ENCODE results near the gene LYPD6B.

LYPD6B gene

GRCh38 chr2:149009576-149010461, 28.7 kb upstream of the LYPD6B start:
- no peak for DNase-seq

DNA sequence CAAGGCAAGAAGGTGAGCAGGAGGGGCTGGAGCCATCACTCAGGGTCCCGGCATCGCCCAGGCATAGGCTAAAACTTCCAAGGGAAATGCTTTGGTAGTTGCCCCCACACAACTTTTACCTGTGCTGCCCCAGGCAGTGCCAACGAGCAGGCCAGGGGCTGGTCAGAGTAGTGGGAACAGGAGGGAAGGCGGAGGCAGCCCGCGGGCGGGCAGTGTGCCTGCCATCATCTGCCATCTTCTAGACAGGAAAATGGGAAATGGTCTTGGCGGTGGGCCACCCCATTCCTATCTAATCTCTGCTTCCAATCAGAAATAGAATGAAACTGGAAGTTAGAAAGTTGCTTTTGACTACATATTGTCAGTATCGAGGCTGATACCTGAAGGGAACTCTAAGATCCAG, 26.0 kb upstream of the LYPD6B start:
- DNase-seq = no peak

- no peak for DNase-seq
These were observed 23.0 kb upstream of the LYPD6B start for GRCh38 chr2:149015501-149015900.

- DNase-seq = no peak
These were observed 22.5 kb upstream of the LYPD6B start for GRCh38 chr2:149015926-149016563.

- peak; percentile 54 for DNase-seq
These were observed 21.1 kb upstream of the LYPD6B start for GRCh38 chr2:149017116-149017985.

- DNase-seq = no peak
These were observed 19.5 kb upstream of the LYPD6B start for GRCh38 chr2:149018981-149019380.

- no peak for DNase-seq
These were observed 18.7 kb upstream of the LYPD6B start for GRCh38 chr2:149019768-149020167.

- DNase-seq = no peak
These were observed 18.1 kb upstream of the LYPD6B start for GRCh38 chr2:149020432-149020851.

DNA sequence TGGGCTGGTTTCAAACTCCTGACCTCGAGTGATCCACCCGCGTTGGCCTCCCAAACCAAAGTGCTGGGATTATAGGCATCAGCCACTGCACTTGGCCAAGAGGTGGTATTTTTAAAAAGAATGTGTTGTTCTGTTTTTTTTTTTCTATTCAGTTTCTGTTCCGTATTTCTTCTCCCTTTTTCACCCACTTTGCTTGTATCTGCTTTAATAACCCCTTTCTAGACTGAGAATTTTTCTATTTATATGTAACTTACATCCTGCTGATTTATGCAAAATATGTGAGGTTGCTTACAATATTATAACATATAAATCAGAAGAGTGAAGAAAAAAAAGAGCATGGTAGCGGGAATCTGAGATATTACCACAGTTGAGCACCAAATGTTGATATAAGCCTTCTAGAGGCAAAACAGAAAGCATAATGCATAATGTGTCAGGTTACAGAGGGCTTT, 17.2 kb upstream of the LYPD6B start:
- no peak for DNase-seq

GRCh38 chr2:149021761-149022160, 16.7 kb upstream of the LYPD6B start:
- DNase-seq = no peak

- no peak for DNase-seq
These were observed 15.4 kb upstream of the LYPD6B start for GRCh38 chr2:149023091-149023490.

DNA sequence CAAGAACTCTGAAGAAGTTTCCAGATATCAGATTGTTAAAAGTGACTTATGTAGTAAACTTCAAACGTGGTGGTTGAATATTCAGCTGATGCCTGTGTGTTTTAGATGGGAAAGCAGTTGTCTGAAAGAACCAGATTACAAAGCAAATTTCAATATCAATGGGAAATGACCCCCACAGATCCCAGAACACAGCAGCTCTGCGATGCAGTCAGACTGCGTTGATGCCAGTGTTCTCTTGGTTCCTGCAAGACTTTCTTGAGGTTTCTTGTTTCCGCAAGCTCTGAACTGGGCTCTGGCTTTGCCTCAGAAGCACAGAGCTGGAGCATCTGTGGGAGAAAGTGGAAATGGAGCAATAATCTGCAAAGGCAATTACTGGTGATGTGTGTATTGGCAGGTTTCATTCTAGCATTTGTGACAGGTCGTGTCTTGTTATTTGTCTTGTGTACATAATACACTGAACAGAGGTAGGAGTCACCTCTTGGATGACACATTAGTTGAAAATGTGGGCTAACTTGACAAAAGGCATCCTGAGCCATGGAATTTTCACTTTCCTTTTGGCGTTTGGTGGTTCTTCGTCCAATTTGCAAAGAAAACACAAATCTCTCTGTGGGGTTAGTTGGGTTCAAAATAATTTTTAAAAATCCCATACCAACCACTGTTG, 10.8 kb upstream of the LYPD6B start:
- DNase-seq = no peak

- no peak for DNase-seq
These were observed 10.1 kb upstream of the LYPD6B start for GRCh38 chr2:149028377-149028776.

GRCh38 chr2:149028891-149029290, 9.6 kb upstream of the LYPD6B start:
- DNase-seq = no peak

DNA sequence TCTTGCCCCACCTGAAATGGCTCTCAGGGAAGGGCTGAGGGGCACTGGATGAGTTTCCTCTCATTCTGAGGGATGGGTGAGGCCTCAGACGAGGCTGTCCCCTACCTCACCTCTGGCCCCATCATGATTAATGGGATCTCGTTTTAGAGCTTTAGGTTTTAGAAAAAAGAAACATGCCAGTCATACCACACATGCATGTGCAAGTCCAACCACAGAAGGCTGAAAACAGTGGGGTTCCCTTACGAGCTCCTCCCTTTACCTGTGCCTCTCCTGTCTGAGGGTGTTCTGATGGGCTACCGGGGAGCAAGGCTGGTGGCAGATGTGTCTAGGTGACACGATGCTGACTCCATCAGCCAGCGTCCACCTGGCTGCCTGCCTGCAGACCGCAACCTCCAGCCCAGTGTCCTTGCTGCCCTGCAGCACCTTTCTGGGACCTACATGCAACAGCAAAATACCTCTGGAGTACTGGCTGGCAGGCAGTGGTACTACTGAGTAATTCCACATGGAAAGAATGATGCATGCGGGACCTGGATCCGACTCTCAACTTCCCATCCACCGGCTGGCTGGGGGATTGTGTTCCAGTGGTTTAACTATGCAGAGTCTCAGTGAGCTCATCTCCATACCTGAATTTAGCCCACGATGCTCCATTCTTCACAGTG, 9.1 kb upstream of the LYPD6B start:
- no peak for DNase-seq

DNA sequence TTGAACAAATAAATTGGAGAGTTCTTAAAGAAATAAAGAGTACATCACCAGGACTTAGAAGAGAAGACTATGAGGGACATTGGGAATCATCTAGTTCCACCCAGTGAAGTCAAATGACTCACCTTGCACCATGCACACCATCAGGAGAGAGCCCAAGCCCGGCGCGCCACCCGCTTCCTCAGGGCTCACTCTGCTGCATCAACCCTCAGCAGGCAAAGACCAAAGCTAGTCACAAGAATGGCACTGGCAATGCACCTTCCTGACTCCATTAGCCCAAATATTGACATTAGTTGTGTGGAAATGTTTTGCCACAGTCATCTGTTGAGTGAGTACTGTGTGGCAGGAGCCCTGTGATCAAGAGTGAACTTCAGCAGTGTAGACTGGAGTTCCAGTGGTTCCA, 7.1 kb upstream of the LYPD6B start:
- no peak for DNase-seq

GRCh38 chr2:149033716-149034115, 4.8 kb upstream of the LYPD6B start:
- DNase-seq = peak; percentile 57

- DNase-seq = no peak
These were observed 4.1 kb upstream of the LYPD6B start for GRCh38 chr2:149034406-149034805.

DNA sequence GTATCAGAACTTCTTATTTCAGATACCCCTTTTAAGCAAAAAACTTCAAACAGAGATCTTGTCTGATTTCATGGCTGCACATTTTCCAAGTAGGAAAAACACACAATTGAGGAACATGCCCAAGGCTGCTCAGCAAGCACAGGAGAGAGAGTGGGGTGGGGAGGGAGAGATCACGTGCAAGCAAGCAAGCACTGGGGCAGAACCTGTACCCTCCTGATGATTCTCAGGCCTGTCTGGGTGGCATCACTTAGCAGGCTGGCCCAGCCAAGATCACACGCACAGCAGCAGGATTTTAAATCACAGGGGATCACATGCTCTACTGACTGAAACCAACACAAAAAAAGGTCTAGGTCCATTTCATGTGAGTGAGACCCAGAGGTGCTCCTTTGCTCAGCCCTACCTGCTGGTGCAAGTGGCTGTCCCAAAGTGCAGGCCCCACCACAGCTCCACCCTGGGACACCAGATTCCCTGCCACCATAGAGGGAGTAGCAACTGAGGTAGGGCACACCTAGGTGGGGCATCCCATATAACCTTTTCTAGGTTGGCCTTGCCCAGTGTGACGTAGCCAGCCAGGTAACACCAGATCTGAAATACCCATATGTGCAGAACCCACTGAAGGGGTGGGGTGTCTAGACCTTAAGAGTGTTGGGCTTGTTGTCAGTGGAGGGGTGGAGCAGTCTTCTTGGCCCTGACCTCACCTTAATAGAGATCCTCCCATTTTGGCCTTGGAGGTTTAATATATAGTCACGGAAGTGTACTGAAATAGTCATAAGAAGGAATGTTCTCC, 1.8 kb upstream of the LYPD6B start:
- DNase-seq = no peak

- peak; percentile 60 for DNase-seq
These were observed 648 bp upstream of the LYPD6B start for GRCh38 chr2:149037851-149038250.

DNA sequence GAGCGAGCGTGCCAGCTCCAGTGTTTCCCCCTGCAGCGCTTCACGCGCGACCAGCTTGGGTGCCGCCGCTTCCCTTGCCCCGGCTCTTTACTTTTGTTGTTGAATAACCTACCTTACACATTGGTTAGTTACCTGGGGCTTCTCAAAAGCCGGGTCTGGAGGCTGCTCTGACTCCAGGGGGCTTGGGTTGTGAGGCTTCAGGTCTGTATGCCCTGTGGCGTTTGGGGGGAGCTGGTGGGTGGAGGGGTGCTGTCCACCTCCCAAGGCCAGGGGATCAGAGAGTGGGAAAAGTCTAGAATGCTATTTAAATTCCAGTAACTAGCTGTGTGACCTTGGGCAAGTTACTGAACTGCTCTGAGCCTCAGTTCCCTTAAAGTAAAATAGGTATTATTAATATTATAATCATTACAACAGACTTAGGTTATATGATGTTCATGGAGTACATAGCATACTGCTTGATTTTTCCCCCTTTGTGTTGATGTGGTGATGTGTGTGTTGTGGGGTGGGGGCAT, 770 bp downstream of the LYPD6B start:
- DNase-seq = no peak
